Transverse colon (tissue), 3 donors: ENCODE data around the gene ARMC3.

Source experiments
- CTCF ChIP-seq, 5 experiments: fragments of 200-600 bp in 3 of 5; fragments of 450-650 bp in 2 of 5; sonication (generic) in 3 of 5; IDR thresholded peaks; 1 replicate in 2 of 5; 2 replicates in 3 of 5; pipeline ENCODE4 v1.5.1; 2016 to 2017; ENCODE audit warnings: antibody characterized with exemption in 5 of 5, inconsistent platforms in 3 of 5, mild to moderate bottlenecking in 2 of 5, moderate library complexity in 1 of 5
- POLR2A ChIP-seq: fragments of 450-650 bp; IDR thresholded peaks from one replicate; pipeline ENCODE4 v1.6.1; 2016; ENCODE audit warnings: antibody characterized with exemption, mild to moderate bottlenecking, moderate library complexity

- TF ChIP-seq CTCF (IDR thresholded peaks at IDR 0.05) (no peak), POLR2A (no peak)
These were observed 687 bp upstream of the ARMC3 start for GRCh38 chr10:22927166-22927565.
